T1000 (cell line): Measurements from ENCODE around the gene NCKAP5.
"Not testable (repeated sequence)": the region's sequence is repeated elsewhere in the genome, so short reads cannot be mapped to it uniquely, and the experiment has no call there.

Experiments
- DNase-seq: peaks from one replicate; lab custom pipeline; 2025; ENCODE audit warnings: mixed read lengths; lab: John Stamatoyannopoulos, UW

The NCKAP5 gene

DNA sequence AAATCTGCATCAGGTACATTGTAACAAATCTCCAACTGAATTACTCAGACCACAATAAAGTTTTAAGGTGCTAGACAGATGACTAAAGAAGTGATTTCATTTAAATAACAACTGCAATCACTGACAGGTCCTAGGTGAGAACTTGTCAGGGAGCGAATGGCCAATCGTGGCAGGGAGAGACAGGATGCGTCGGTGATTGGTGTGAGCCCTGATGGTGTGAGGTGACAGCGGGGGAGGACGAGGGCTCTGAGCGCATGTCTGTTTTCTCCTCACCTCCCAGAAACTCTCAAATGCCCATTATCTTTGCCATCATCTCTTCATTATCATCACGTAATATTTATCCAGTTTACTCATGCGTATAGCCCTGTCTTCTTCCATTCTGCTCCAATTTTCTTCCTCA, 690.3 kb downstream of the NCKAP5 start:
- DNase-seq: no peak

DNA sequence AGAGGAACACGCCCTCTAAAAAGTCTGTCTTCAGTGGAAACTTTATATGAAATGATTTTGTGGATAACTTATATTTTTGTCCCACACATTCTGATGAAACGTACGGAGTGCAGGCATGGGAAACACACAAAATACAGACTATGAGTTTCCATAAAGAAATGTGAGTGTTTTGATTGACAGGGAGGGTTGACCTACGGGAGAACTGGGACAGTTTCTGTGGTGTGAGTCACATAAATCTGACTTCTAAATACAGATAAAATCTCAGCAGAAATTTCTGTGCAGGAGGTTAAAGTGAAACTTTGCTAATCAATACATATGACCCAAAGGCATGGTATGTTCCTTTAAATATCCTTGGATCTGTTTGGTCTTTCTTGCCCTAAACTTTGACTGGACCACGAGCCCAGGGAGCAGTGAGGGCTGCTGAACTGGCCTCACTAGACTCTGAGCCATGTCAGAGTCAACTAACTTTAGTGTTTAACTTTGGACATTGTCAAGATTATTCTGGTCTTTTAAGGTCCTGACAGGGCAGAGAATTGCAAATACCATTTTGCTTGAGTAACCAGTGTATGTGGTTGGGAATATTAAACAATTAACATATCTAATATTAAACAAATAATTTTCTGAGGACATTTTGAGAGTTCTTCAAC, 691.4 kb downstream of the NCKAP5 start:
- no peak for DNase-seq

- no peak for DNase-seq
Observed at GRCh38 chr2:132875193-132875592, 693.1 kb downstream of the NCKAP5 start.

DNA sequence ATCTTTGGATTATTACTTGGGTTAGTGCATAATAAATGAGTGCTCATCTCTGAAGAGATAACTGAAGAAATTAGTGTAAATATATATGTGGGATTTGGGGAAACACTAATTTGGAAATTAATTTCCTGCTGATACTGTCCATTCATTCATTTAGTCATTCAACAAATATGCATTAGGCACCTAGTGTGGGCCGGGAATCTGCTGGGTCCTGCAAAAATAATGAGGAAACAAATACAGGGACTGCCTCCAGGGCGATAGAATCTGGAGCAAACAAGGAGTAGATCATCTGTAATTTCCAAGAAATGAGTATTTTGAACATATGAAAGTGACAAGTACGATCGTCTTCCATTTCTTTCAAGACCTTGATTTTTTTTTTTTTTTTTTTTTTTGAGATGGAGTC, 694.5 kb downstream of the NCKAP5 start:
- no peak for DNase-seq

- DNase-seq: no peak
Observed at GRCh38 chr2:132871831-132872230, 696.4 kb downstream of the NCKAP5 start.

DNA sequence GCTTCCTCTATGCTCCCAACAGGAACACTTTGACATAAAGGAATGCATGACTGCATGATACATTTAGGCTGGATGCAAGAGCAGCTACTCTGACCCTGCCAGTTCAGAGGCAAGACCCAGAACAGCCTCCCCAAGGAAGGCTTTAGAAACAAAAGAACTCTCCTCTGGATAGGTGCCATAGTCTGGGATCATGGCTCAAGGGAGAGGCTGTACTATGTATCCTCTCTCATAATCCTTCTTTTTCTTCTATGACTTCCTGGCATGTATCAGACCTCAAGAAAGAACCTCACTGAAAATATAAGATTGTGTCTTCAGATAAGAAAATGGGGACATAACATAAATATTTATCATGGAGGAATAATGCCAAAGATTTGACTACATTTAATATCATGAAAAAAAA, 704.3 kb downstream of the NCKAP5 start:
- DNase-seq: no peak

- no peak for DNase-seq
Observed at GRCh38 chr2:132860220-132860619, 708.0 kb downstream of the NCKAP5 start.

- DNase-seq: no peak
Observed at GRCh38 chr2:132859590-132859989, 708.7 kb downstream of the NCKAP5 start.

- DNase-seq: no peak
Observed at GRCh38 chr2:132857319-132857718, 710.9 kb downstream of the NCKAP5 start.

- DNase-seq: no peak
Observed at GRCh38 chr2:132850688-132851087, 717.6 kb downstream of the NCKAP5 start.

GRCh38 chr2:132849118-132849517, 719.1 kb downstream of the NCKAP5 start:
- no peak for DNase-seq

- DNase-seq: no peak
Observed at GRCh38 chr2:132845339-132845738, 722.9 kb downstream of the NCKAP5 start.

DNA sequence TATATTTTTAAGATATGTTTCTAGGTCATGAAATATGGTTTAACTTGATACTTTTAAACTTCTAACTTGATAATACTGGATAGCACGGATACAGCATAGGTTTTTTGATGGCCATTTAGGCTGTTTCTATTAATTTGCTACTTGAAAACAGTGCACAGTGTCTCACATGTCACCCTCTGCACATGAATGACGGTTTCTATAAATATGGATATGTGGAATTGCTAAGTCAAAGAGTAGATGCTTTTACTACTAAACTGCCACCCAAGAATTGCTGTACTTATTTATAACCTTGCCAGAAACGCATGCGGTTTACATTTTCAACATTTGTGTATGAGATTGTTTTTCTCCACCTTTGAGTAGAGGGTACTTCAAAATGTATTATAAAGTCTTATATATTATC, 723.7 kb downstream of the NCKAP5 start:
- no peak for DNase-seq

DNA sequence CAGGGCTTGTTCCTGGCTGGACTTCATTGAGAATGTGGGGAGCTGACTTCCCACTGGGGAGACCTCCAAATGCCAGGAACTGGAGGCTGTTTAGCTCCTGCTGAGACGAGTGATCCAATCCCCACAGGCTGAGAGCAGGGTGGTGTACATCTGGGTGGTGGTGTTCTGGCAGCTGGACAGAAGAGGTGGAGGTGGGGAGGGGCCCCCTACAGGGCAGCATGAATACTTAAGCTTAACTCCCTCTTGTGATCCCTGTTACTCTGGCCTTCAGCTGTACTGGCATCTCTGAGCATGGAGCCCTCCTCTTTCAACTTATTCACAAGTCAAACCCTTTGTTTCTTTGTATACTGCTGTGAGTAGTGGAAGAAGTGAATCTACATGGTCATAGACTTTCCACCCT, 730.5 kb downstream of the NCKAP5 start:
- no peak for DNase-seq

GRCh38 chr2:132830321-132830827, 737.9 kb downstream of the NCKAP5 start:
- DNase-seq: no peak

- no peak for DNase-seq
Observed at GRCh38 chr2:132825601-132826000, 742.7 kb downstream of the NCKAP5 start.

- no peak for DNase-seq
Observed at GRCh38 chr2:132824716-132825115, 743.5 kb downstream of the NCKAP5 start.

GRCh38 chr2:132816234-132816633, 752.0 kb downstream of the NCKAP5 start:
- no peak for DNase-seq

DNA sequence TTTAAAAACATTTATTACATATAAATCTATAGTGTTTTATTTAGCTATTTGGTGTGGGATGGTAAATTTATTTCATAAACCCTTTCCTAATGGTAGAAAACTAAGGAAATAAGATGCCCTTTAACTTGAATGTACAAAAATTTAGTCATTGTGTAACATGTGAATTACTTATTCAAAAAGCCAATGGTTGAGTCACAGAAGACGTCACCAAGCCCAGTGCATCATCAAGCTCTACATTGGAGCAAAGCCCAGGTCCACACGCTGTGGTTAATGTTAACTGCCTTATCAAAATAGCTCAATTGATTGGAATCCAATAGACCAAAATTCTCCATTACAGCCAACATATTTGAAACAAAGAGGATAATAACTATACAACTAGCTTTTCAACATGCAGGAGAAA, 752.7 kb downstream of the NCKAP5 start:
- DNase-seq: peak; percentile 32

- DNase-seq: no peak
Observed at GRCh38 chr2:132814651-132815050, 753.6 kb downstream of the NCKAP5 start.

DNA sequence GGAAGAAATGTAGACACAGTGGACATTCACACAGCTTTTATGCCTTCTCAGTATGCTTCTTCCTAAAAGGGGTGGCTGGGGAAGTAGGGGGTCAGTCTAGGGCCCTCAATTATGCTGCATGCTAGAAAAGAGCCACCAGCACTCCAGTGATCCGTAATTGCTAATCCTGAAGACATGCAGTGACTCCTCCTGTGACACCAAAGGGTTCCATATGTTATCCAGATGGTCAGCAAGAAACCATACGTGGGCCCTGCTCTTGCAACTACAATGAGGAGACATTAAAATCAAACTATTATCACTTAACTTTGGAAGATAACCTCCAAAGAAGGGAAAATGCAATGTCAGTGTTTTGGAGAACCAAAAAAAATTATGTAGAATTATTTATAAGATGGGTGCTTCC, 754.8 kb downstream of the NCKAP5 start:
- DNase-seq: no peak

- no peak for DNase-seq
Observed at GRCh38 chr2:132811148-132811915, 756.9 kb downstream of the NCKAP5 start.

DNA sequence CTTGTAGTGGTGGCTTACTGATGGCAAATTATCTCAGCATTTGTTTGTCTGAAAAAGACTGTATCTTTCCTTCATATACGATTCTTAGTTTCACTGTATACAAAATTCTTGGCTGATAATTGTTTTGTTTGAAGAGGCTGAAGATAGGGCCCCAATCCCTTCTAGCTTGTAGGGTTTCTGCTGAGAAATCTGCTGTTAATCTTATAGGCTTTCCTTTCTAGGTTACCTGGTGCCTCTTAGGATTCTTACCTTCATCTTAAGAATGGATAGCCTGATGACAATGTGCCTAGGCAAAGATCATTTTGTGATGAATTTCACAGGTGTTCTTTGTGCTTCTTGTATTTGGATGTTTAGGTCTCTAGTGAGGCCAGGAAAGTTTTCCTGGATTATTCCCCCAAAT, 758.3 kb downstream of the NCKAP5 start:
- not testable (repeated sequence) for DNase-seq

- no peak for DNase-seq
Observed at GRCh38 chr2:132804051-132804450, 764.2 kb downstream of the NCKAP5 start.
